Omental fat pad (tissue), 4 donors: Measurements from ENCODE around the gene CRELD2. TPM values are rescaled to one million over a fixed set of nuclear protein-coding genes. Genes with fewer than 3 reads are reported as not detected.

ENCODE experiments used
- ATAC-seq: fragments of 150-250 bp; one replicate; pipeline ENCODE4 v1.9.1; 2016; ENCODE audit warnings: mild to moderate bottlenecking, moderate library complexity; ENCODE audit not compliant: low FRiP score
- DNase-seq: peaks from one replicate; pipeline ENCODE4 v3.0.0-alpha.2; 2019; ENCODE audit warnings: low spot score
- total RNA-seq, 4 donors: library from RNA; depleted of rRNA; stranded (reverse); fragments of >200 nt; gene quantifications; one replicate each; pipeline ENCODE4 v1.1.0, GENCODE V29; 2016
- TF ChIP-seq, protein P1 (sequence below), 3 donors: fragments of 450-650 bp; IDR thresholded peaks; one replicate each; pipeline ENCODE4 v1.5.1; 2016 to 2017; ENCODE audit warnings: antibody characterized with exemption in 3 of 3, mild to moderate bottlenecking in 3 of 3, moderate library complexity in 2 of 3

CRELD2 gene
- total RNA-seq, 4 donors from 2014 or later, result 30.8 to 52.4 (median 39.8) TPM

DNA sequence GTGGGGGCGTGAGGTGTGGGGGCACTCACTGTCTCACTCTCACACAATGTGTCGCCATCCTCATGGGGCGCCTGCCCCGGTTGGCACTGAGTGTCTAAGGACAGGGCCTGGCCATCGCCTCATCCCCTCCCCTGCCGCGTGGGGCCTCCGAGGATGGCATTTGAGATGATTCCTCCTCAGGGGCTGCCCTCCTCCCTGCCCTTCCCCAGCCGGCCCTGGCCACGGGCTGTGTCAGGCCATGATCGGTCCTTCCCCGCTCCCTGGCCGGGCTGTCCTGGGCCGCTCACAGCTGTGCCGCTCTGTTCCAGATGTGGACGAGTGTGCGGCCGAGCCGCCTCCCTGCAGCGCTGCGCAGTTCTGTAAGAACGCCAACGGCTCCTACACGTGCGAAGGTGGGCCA, 4.5 kb downstream of the CRELD2 start:
- TF ChIP-seq, protein P1, sequence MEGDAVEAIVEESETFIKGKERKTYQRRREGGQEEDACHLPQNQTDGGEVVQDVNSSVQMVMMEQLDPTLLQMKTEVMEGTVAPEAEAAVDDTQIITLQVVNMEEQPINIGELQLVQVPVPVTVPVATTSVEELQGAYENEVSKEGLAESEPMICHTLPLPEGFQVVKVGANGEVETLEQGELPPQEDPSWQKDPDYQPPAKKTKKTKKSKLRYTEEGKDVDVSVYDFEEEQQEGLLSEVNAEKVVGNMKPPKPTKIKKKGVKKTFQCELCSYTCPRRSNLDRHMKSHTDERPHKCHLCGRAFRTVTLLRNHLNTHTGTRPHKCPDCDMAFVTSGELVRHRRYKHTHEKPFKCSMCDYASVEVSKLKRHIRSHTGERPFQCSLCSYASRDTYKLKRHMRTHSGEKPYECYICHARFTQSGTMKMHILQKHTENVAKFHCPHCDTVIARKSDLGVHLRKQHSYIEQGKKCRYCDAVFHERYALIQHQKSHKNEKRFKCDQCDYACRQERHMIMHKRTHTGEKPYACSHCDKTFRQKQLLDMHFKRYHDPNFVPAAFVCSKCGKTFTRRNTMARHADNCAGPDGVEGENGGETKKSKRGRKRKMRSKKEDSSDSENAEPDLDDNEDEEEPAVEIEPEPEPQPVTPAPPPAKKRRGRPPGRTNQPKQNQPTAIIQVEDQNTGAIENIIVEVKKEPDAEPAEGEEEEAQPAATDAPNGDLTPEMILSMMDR (IDR thresholded peaks at IDR 0.05), result no peak
- ATAC-seq (no peak), DNase-seq (no peak)

DNA sequence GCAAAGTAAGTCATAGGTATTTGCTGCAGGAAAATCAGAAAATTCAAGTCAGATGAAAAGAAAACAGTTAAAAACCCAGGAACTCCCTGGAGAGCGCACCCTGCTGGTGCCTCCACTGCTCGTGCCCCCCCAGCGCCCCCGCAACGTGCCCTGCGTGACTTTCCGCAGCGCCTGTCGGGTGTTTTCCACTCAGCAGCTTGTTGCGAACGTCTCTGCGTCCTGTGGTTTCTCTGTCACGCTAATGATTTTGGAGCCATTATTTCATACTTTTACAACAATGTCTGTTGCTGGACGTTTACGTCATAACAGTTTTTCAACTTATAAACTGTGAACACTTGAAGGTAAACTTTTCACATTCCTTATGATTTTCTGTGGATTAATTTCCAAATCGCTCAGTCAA, 5.0 kb downstream of the CRELD2 start:
- TF ChIP-seq, protein P1 (IDR thresholded peaks at IDR 0.05), result no peak
- no peak for DNase-seq
- no peak for ATAC-seq

DNA sequence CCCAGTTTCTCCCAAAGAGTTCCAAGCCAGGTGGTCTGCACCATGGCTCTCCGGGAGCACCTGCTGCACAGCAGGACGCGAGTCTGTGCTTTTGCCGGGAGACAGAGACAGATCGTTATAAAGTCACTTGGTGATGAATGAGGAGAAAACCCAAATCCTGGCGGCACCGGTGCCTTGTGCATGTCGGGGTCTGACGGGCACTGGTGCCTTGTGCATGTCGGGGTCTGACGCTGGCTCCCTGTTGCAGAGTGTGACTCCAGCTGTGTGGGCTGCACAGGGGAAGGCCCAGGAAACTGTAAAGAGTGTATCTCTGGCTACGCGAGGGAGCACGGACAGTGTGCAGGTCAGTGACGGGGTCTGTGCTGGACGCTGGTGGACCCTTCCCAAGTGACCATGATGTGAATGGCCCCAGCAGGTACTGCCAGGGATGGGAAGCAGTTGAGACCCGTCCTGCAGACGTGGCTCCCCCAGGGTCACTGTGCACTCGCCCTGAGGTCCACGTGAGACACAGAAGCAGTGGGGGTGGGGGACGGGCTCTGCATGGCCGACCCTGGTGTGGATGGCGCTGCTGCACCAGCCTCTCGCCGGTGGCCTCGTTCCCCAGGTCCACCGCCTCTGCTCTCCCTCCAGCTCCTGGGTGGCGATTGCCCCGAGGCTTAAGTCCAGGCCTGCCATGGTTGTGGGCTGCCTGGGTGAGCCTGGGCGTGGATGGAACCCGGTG, 5.8 kb downstream of the CRELD2 start:
- TF ChIP-seq, protein P1 (IDR thresholded peaks at IDR 0.05), result no peak
- no peak for DNase-seq
- no peak for ATAC-seq

DNA sequence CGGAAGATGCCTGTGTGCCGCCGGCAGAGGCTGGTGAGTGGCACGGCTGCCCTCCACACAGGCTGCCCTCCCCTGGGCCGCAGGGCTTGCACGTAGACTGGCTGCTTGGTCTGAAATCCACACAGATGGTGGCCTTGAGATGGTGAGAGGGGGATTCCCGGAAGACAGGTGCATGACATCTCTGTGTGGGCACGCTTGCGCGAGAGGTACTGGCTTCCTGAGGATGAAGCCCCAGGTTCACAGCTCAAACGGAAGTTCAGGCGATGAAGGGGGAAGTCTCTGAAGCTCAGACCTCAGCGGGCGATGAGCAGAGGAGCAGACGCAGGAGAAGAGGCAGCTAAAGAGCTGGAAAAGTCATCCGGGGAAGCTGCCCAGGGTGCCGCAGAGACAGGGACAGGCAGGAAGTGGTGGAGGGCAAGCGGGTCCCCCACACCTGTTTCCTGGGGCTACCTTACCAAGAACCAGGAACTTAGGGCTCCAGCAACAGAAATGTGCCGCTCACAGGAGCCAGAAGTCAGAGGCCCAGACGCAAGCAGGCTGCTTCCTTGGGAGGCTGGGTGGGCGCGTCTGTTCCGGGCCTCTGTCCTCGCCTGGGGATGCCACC, 7.2 kb downstream of the CRELD2 start:
- ATAC-seq (no peak), DNase-seq (no peak)
- TF ChIP-seq, protein P1 (IDR thresholded peaks at IDR 0.05), result no peak

DNA sequence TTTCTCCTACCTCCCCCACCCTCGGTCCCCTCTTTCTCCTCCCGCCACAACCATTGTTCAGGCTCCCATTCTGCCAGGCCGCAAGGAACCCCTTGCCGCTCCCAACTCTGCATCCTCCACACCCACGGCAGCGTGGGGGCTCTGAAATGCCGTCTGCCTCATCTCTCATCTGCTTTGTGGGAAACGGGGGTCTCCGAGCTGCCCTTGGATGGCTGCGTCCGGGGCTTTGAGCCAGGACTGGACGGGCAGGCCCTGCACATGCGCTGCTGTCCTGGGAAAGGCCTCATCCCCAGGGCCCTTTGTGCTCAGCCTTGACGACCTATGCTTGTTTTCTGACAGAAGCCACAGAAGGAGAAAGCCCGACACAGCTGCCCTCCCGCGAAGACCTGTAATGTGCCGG, 8.5 kb downstream of the CRELD2 start:
- ATAC-seq (no peak), DNase-seq (no peak)

DNA sequence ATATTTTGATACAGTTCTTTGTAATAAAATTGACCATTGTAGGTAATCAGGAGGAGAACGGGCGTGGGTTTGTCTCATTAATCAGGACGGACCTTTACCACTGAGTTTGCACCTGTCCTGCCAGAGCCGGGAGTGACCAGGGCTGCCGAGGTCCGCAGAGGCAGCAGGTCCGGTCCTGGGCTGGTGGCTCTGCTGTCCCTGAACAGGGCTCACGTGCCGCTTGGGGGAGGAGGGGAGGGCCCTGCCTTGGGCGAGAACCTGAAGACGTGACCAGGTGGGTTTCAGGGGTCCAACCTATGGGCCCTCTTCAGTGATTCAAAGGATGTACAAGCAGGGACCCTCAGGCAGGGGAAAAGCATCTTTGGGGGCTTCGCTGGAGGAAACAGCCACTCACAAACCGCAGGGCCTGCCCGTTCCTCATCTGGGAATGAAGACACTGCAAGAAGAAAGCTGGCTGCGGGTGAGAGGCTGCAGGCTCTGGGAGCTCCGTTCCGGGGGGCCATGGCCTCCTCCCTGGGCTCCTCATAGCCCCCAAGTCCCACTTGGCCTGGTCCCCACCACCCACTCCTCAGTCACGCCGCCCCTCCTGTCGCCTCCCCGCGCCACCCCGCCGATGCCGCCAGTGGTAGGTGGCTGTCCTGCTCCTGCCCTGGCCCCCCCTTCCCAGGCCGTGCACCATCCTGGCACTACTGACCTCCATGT, 9.2 kb downstream of the CRELD2 start:
- ATAC-seq, result no peak
- no peak for DNase-seq
- TF ChIP-seq, protein P1 (IDR thresholded peaks at IDR 0.05), result no peak

More for the DNA sequence above, 8.5 kb downstream of the CRELD2 start:
- TF ChIP-seq, protein P1 (IDR thresholded peaks at IDR 0.05), result no peak
